Astrocyte (in vitro differentiated cells and primary cell): Measurements from ENCODE around the gene ROR2. TPM values are rescaled to one million over a fixed set of nuclear protein-coding genes. Genes with fewer than 3 reads are reported as not detected.

Source experiments
- DNase-seq: peaks from one replicate; pipeline ENCODE4 v3.0.0-alpha.2; 2010; ENCODE audit warnings: low read depth
- FAIRE-seq: peaks from 2 replicates; lab custom pipeline; 2011; peaks lifted over from hg19 to GRCh38; lab: Jason Lieb, UNC
- H2AFZ ChIP-seq: 2 replicates; pipeline ENCODE4 v1.6.0; 2012; ENCODE audit warnings: low read depth, low read length, inconsistent platforms
- H3K27ac ChIP-seq: 2 replicates; pipeline ENCODE4 v1.5.1; 2011; ENCODE audit warnings: low read depth, low read length, inconsistent platforms
- H3K27me3 ChIP-seq: 2 replicates; pipeline ENCODE4 v1.6.0; 2011; ENCODE audit warnings: low read length, inconsistent platforms; ENCODE audit not compliant: insufficient read depth
- H3K36me3 ChIP-seq: 2 replicates; pipeline ENCODE4 v1.5.1; 2011; ENCODE audit warnings: low read length, inconsistent platforms; ENCODE audit not compliant: insufficient read depth
- H3K4me1 ChIP-seq: 2 replicates; pipeline ENCODE4 v1.5.1; 2011; ENCODE audit warnings: low read length, inconsistent platforms; ENCODE audit not compliant: insufficient read depth
- H3K4me2 ChIP-seq: 2 replicates; pipeline ENCODE4 v1.6.0; 2012; ENCODE audit warnings: low read length, inconsistent platforms
- H3K4me3 ChIP-seq: 2 replicates; pipeline ENCODE4 v1.5.1; 2011; ENCODE audit warnings: low read depth, mild to moderate bottlenecking, low read length, inconsistent platforms; ENCODE audit not compliant: insufficient read depth
- H3K79me2 ChIP-seq: 2 replicates; pipeline ENCODE4 v1.6.0; 2012; ENCODE audit warnings: mild to moderate bottlenecking, low read length, inconsistent platforms; ENCODE audit not compliant: insufficient read depth
- H3K9ac ChIP-seq: 2 replicates; pipeline ENCODE4 v1.6.0; 2012; ENCODE audit warnings: mild to moderate bottlenecking, low read length, inconsistent platforms
- H3K9me3 ChIP-seq: 2 replicates; pipeline ENCODE4 v1.5.1; 2012; ENCODE audit warnings: low read depth, mild to moderate bottlenecking, low read length, inconsistent platforms; ENCODE audit not compliant: insufficient read depth
- H4K20me1 ChIP-seq: 2 replicates; pipeline ENCODE4 v1.6.0; 2012; ENCODE audit warnings: low read length, inconsistent platforms; ENCODE audit not compliant: insufficient read depth
- H3K27ac Mint-ChIP-seq: one replicate; pipeline ENCODE4 v1.8.0; 2021; ENCODE audit warnings: mild to moderate bottlenecking, mixed read lengths; ENCODE audit not compliant: unreplicated experiment
- H3K27me3 Mint-ChIP-seq: one replicate; pipeline ENCODE4 v1.8.0; 2021; ENCODE audit warnings: low read depth, mixed read lengths; ENCODE audit not compliant: unreplicated experiment
- H3K36me3 Mint-ChIP-seq: one replicate; pipeline ENCODE4 v1.8.0; 2021; ENCODE audit warnings: low read depth, mixed read lengths; ENCODE audit not compliant: unreplicated experiment
- H3K4me1 Mint-ChIP-seq: one replicate; pipeline ENCODE4 v1.8.0; 2021; ENCODE audit warnings: low read depth, mixed read lengths; ENCODE audit not compliant: unreplicated experiment
- H3K4me3 Mint-ChIP-seq: one replicate; pipeline ENCODE4 v1.8.0; 2021; ENCODE audit warnings: mild to moderate bottlenecking, moderate library complexity, mixed read lengths; ENCODE audit not compliant: unreplicated experiment
- H3K9me3 Mint-ChIP-seq: one replicate; pipeline ENCODE4 v1.8.0; 2021; ENCODE audit warnings: mild to moderate bottlenecking, mixed read lengths; ENCODE audit not compliant: unreplicated experiment
- EZH2 ChIP-seq: IDR thresholded peaks from 2 replicates; pipeline ENCODE4 v1.6.1; 2012; ENCODE audit warnings: mild to moderate bottlenecking, low read length, inconsistent platforms; ENCODE audit not compliant: insufficient read depth
- total RNA-seq: library from RNA; stranded (reverse); gene quantifications from 2 replicates; pipeline ENCODE4 v1.2.1, GENCODE V29; 2021
- TF ChIP-seq, protein P1 (sequence below): IDR thresholded peaks from 2 replicates; pipeline ENCODE4 v1.5.1; 2011; ENCODE audit warnings: low read depth, mild to moderate bottlenecking, inconsistent platforms, low read length, moderate library complexity; ENCODE audit not compliant: insufficient read depth

Gene ROR2
- total RNA-seq, 1 donor from 2014 or later: 4.9 TPM

DNA sequence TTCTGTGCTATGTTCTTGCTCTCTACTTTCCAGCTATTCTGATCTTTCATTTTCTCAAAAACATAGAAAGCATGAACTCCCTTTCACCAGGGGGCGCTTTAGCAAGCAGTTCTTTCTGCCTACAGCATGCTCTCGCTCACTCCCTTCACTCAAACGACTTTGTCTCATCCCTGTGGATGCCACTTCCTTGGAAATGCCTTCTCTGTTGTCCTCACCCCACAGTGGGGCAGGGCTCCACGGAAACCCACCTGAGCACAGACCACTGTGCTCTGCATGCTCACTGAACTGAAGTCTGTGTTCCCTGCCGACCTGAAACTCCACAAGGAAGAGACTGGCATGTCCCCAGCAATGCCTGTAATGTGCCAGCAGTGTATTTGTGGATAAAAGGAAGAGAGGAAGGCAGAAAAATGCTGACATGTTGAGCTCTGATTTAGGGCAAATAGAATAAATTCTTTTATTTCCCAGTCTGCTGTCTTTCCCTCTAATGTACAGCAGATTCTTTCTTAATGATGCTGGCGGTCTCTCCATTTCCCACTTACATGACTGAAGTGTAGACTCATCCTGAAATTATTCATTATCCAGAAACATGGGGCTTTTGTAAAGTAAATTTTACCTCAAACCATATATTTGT lies 4.9 kb upstream of the ROR2 start:
- Histone ChIP-seq H4K20me1 (no peaks in the 10 kb centered on the region), H3K27ac (peak overlapping the region; percentile 76), H3K9ac (peak overlapping the region; percentile 68), H3K27me3 (peaks cover 8% of the 10 kb centered on the region), H2AFZ (peak overlapping the region; percentile 84), H3K4me1 (peaks cover 7% of the 10 kb centered on the region), H3K79me2 (no peaks in the 10 kb centered on the region), H3K4me2 (peak overlapping the region; percentile 84), H3K9me3 (peaks cover 6% of the 10 kb centered on the region), H3K4me3 (peak overlapping the region; percentile 34), H3K36me3 (no peaks in the 10 kb centered on the region)
- TF ChIP-seq, protein P1, sequence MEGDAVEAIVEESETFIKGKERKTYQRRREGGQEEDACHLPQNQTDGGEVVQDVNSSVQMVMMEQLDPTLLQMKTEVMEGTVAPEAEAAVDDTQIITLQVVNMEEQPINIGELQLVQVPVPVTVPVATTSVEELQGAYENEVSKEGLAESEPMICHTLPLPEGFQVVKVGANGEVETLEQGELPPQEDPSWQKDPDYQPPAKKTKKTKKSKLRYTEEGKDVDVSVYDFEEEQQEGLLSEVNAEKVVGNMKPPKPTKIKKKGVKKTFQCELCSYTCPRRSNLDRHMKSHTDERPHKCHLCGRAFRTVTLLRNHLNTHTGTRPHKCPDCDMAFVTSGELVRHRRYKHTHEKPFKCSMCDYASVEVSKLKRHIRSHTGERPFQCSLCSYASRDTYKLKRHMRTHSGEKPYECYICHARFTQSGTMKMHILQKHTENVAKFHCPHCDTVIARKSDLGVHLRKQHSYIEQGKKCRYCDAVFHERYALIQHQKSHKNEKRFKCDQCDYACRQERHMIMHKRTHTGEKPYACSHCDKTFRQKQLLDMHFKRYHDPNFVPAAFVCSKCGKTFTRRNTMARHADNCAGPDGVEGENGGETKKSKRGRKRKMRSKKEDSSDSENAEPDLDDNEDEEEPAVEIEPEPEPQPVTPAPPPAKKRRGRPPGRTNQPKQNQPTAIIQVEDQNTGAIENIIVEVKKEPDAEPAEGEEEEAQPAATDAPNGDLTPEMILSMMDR: peak; percentile 73
- TF ChIP-seq EZH2: no peak
- peak overlapping the region; percentile 47 for H3K4me3 Mint-ChIP-seq
- H3K27ac Mint-ChIP-seq: peak overlapping the region; percentile 55
- FAIRE-seq (peak; percentile 34), DNase-seq (peak; percentile 86)
- peaks cover 4% of the 10 kb centered on the region for H3K9me3 Mint-ChIP-seq
- H3K27me3 Mint-ChIP-seq: peaks cover 3% of the 10 kb centered on the region
- peaks cover 2% of the 10 kb centered on the region for H3K36me3 Mint-ChIP-seq
- H3K4me1 Mint-ChIP-seq: peaks cover 10% of the 10 kb centered on the region

DNA sequence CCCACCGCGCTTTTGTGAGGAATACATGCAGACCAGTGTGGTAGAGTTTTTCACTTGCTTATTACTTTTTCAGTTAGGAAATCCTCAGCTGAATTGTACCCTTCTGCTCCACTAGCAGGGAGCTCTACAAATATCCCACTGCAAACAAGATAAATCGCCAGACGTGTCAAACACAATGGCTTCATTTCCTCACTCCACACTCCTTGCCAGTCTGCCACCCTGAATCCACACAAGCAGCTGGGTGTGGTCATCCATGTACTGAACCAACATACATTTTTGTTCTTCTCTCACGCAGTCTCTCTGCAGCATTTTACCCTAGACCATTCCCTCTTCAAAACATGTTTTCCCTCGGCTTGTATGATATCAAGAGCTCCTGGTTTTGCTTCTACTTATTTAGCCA lies 3.7 kb upstream of the ROR2 start:
- Histone ChIP-seq H3K4me1 (peaks cover 7% of the 10 kb centered on the region), H3K79me2 (no peaks in the 10 kb centered on the region), H3K9me3 (peaks cover 6% of the 10 kb centered on the region), H3K27me3 (peaks cover 12% of the 10 kb centered on the region), H2AFZ (no peak overlapping the region), H3K9ac (no peak overlapping the region), H3K4me2 (no peak overlapping the region), H3K27ac (no peak overlapping the region), H4K20me1 (no peaks in the 10 kb centered on the region), H3K4me3 (no peak overlapping the region), H3K36me3 (no peaks in the 10 kb centered on the region)
- peaks cover 4% of the 10 kb centered on the region for H3K9me3 Mint-ChIP-seq
- TF ChIP-seq, protein P1: no peak
- TF ChIP-seq EZH2: no peak
- peak overlapping the region; percentile 10 for H3K27ac Mint-ChIP-seq
- peaks cover 3% of the 10 kb centered on the region for H3K27me3 Mint-ChIP-seq
- H3K36me3 Mint-ChIP-seq: peaks cover 2% of the 10 kb centered on the region
- no peak for DNase-seq
- H3K4me1 Mint-ChIP-seq: peaks cover 10% of the 10 kb centered on the region
- no peak overlapping the region for H3K4me3 Mint-ChIP-seq
- no peak for FAIRE-seq

DNA sequence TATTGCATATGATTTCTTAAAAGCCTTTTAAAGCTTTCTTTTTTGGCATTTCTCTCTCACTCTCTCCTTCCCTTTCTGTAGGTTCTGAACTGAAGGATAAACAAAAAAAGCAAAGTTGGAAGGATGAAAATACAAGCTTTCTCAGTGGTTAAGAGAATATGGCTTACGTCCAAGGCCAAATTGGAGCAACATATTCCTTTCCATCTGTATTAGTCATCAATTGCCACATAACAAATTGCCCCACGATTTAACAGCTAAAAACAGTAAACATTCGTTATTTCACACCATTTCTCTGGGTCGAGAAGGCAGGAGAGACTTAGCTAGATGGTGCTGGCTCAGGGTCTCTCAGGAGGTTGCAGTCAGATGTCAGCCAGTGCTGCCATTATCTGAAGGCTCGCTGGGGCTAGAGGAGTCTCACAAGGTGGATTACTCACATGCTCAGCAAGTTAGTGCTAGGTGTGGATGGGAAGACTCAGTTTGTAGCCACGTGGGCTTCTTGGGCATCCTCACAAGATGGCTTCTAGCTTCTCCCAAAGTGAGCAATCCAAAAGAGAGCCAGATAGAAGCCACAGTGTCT lies 2.0 kb upstream of the ROR2 start:
- Histone ChIP-seq H4K20me1 (no peaks in the 10 kb centered on the region), H3K36me3 (no peaks in the 10 kb centered on the region), H3K9ac (no peak overlapping the region), H3K27me3 (peaks cover 28% of the 10 kb centered on the region), H3K4me1 (peaks cover 11% of the 10 kb centered on the region), H3K79me2 (no peaks in the 10 kb centered on the region), H3K4me2 (no peak overlapping the region), H2AFZ (no peak overlapping the region), H3K4me3 (no peak overlapping the region), H3K9me3 (peaks cover 6% of the 10 kb centered on the region), H3K27ac (no peak overlapping the region)
- H3K36me3 Mint-ChIP-seq: peaks cover 4% of the 10 kb centered on the region
- H3K4me1 Mint-ChIP-seq: peaks cover 12% of the 10 kb centered on the region
- H3K9me3 Mint-ChIP-seq: peaks cover 4% of the 10 kb centered on the region
- DNase-seq: no peak
- no peak for FAIRE-seq
- TF ChIP-seq EZH2: no peak
- no peak overlapping the region for H3K4me3 Mint-ChIP-seq
- peaks cover 6% of the 10 kb centered on the region for H3K27me3 Mint-ChIP-seq
- no peak overlapping the region for H3K27ac Mint-ChIP-seq
